Activated gamma-delta T cell treated with anti-CD3 and anti-CD28 coated beads, Interleukin-2, amount 50 U/mL, for 16 hours (primary cell): ENCODE measurements around the gene TESK2.
A peak's percentile ranks its signal among the peaks of the same experiment; 100 is the strongest.

ENCODE experiments used
- DNase-seq: peaks from one replicate; pipeline ENCODE4 v3.0.0-alpha.2; 2020; ENCODE audit warnings: low read depth

TESK2 gene

GRCh38 chr1:45335855-45336324, 155.1 kb downstream of the TESK2 start:
- DNase-seq = no peak

- no peak for DNase-seq
Observed at GRCh38 chr1:45334308-45335245, 156.4 kb downstream of the TESK2 start.

- DNase-seq = no peak
Observed at GRCh38 chr1:45332346-45332720, 158.6 kb downstream of the TESK2 start.

GRCh38 chr1:45331436-45332345, 159.3 kb downstream of the TESK2 start:
- no peak for DNase-seq

GRCh38 chr1:45329445-45329844, 161.5 kb downstream of the TESK2 start:
- no peak for DNase-seq

GRCh38 chr1:45328680-45329079, 162.3 kb downstream of the TESK2 start:
- DNase-seq = no peak

- DNase-seq = no peak
Observed at GRCh38 chr1:45327644-45328515, 163.1 kb downstream of the TESK2 start.

GRCh38 chr1:45326627-45327623, 164.0 kb downstream of the TESK2 start, which contains the start of gene HPDL:
Gene HPDL (plus strand): TSS chr1:45326895. CDS start chr1:45327149, 254 bp downstream.
- DNase-seq = peak; percentile 47

GRCh38 chr1:45325851-45326506, 165.0 kb downstream of the TESK2 start:
- no peak for DNase-seq

- no peak for DNase-seq
Observed at GRCh38 chr1:45322486-45323040, 168.4 kb downstream of the TESK2 start.

GRCh38 chr1:45321444-45321843, 169.5 kb downstream of the TESK2 start:
- no peak for DNase-seq

GRCh38 chr1:45319761-45320160, 171.2 kb downstream of the TESK2 start:
- DNase-seq = no peak

- DNase-seq = no peak
Observed at GRCh38 chr1:45317166-45317565, 173.8 kb downstream of the TESK2 start.

GRCh38 chr1:45314266-45314665, 176.7 kb downstream of the TESK2 start:
- DNase-seq = no peak

GRCh38 chr1:45306905-45307304, 184.1 kb downstream of the TESK2 start:
- no peak for DNase-seq

GRCh38 chr1:45306319-45306718, 184.6 kb downstream of the TESK2 start:
- no peak for DNase-seq

GRCh38 chr1:45305231-45305630, 185.7 kb downstream of the TESK2 start:
- DNase-seq = no peak

- no peak for DNase-seq
Observed at GRCh38 chr1:45304311-45305081, 186.5 kb downstream of the TESK2 start.
